ENCODE data around the gene ZNF253.

DNA sequence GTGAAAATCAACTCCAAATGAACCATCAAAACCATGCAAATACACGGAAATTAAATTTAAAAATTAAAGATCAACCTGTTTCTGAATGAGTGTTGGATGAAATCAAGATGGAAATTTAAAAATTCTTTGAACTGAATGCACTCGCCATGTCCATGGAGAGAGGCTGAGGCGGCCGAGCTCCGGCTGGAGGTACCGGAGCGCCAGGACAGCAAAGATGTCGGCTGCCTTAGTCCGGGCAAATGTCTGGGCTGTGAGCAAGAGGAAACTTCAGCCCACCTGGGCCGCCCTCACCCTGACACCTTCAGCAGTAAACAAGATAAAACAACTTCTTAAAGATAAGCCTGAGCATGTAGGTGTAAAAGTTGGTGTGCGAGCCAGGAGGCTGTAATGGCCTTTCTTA, 38.8 kb upstream of the ZNF253 start:
- TF ChIP-seq, protein P1, sequence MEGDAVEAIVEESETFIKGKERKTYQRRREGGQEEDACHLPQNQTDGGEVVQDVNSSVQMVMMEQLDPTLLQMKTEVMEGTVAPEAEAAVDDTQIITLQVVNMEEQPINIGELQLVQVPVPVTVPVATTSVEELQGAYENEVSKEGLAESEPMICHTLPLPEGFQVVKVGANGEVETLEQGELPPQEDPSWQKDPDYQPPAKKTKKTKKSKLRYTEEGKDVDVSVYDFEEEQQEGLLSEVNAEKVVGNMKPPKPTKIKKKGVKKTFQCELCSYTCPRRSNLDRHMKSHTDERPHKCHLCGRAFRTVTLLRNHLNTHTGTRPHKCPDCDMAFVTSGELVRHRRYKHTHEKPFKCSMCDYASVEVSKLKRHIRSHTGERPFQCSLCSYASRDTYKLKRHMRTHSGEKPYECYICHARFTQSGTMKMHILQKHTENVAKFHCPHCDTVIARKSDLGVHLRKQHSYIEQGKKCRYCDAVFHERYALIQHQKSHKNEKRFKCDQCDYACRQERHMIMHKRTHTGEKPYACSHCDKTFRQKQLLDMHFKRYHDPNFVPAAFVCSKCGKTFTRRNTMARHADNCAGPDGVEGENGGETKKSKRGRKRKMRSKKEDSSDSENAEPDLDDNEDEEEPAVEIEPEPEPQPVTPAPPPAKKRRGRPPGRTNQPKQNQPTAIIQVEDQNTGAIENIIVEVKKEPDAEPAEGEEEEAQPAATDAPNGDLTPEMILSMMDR (IDR thresholded peaks at IDR 0.05) = no peak
- no peak for TF ChIP-seq POLR2A (IDR thresholded peaks at IDR 0.05)
